Renal cortical epithelial cell (primary cell): Measurements from ENCODE around the gene ARHGEF6. TPM values are rescaled to one million over a fixed set of nuclear protein-coding genes. Genes with fewer than 3 reads are reported as not detected.
"Not testable (repeated sequence)": the region's sequence is repeated elsewhere in the genome, so short reads cannot be mapped to it uniquely, and the experiment has no call there.

Experiments used
- DNase-seq: peaks from one replicate; pipeline ENCODE4 v3.0.0-alpha.2; 2011; ENCODE audit warnings: low read depth
- total RNA-seq: library from RNA; depleted of rRNA; stranded (reverse); fragments of >200 nt; gene quantifications from 2 replicates; pipeline ENCODE4 v1.2.3, GENCODE V29; 2014

ARHGEF6 gene
- total RNA-seq, 1 donor from 2014 or later: 6.9 TPM

DNA sequence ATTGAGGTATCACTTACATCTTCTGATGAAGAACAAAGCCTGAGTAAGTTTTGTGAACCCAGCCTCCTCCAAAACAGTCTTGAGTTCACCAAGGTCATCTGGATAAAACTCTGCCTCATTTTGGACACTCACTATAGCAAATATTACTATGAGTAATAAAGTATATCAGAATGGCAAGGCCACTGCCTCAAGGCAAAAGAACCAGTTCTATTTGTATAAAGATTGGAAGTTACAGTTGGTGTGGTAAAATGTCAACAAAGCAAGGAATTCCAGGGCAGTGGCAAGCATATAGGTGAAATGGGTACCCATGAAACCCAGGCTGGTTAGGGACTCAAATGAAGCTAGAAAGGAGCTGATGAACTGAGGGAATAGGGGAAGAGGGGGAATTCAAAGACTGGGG, 2.4 kb upstream of the ARHGEF6 start:
- DNase-seq: no peak

DNA sequence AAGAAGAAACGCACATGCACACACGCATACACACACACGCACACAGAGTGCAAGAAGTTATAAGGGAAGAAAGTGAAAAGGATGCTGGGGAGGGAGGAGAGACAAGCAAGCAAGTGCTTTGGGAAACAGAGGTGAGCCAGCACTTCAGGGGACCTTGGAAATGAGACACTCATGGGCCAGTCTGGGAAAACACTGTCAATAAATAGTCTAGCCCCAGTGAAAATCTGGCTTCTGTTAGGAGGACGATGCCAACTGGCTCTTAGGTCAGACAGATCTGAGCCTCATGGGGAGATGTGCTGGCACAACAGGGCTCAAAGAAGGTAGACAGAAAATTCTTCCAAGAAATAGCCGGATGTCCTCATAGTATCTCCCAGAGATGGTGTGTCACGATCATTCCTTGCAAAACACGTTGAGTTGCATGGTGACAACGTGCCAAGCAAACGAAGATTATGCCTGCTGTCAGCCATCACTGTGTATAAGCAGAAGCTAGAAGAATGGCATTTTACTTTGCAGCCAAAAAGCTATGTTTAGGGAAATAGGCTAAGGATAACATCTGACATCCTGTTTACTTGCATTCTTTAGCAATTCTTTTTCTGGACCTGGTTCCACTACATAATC, 557 bp upstream of the ARHGEF6 start:
- DNase-seq: no peak

DNA sequence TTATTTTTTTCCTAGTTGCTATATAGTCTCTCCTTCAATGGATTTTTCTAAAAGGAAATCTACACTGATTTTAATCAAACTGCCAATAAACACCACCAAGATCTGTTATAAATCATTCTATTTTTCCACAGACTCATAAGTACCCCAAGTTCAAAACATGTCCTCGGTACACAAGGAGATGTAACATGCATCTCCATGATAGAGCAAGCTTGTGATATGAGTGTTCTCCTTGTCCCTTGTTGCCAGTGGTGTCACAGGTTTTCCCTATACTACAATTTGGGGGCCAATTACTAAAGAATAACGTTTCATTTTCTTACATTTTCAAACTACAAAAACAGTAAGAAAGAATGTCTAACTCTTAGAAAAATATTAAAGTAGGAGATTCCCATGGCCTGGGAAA, 491 bp downstream of the ARHGEF6 start:
- no peak for DNase-seq

DNA sequence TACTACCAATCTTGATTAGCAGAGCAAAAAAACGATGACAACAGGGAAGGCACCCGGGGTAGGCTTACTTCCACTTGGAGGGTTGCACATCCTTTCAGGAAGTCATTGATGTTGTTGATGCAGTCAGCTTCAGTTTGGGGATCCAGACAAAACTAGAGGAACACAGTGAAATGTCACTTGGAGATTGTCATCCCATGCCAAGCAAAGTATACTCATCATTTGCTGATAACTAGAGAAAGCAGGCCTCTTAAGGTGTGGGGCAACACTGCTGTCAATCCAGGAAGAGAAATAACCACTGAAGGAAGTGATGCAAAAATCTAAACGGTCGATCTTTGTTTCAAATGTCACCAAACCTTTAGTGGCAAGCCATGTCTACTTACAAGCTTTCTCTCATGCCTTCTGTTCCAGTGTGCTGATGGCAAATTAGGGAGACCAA, 1.4 kb downstream of the ARHGEF6 start:
- DNase-seq: no peak

DNA sequence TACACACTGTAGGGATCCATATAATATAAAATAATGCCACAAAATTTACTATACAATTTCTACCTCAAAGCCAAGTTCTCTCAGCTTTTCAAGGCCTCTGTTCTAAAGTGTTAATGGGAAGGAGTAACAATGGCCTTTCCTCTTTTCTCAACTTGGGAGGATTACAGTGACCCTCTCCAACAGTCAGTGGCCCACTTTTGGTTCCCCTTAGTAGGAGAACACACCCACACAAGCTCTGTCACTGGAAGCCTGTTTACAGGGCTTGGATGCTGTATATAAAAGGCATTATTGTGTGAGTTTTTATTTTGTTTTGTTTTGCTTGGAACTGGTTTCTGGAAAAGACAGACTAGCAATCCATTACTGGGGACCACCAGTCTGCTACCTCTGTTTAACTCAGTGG, 1.8 kb downstream of the ARHGEF6 start:
- no peak for DNase-seq

DNA sequence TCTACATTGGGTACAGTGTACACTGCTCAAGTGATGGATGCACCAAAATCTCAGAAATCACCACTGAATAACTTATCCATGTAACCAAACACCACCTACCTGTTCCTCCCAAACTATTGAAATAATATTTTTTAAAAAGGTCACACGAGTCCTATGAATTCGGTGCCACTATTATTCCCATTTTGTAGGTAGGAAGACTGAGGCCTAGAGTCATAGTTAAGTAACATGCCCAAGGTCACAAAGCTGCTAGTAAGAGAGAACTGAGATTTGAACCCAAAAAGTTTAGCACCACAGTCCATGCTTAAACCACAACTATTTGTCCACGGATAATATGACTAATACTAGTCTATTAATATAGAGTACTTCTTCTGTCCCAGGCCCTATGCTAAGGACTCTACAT, 2.7 kb downstream of the ARHGEF6 start:
- no peak for DNase-seq

DNA sequence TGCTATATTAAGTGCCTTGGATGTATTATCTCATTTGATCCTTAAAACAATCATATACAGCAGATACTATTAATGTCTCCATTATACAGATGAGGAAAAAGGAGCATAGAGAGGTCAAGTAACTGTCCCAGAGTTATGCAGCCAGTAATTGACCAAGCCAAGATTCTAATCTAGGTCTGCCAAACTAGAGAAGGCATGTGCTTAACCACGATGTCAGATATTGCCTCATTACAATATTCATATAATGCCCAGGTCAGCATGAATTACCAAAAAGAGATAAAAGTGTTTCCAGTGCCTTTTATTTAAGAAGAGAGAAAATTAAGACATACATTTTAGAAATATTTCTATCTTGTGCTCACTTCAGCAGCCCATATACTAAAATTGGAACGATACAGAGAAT, 7.1 kb downstream of the ARHGEF6 start:
- DNase-seq: no peak

DNA sequence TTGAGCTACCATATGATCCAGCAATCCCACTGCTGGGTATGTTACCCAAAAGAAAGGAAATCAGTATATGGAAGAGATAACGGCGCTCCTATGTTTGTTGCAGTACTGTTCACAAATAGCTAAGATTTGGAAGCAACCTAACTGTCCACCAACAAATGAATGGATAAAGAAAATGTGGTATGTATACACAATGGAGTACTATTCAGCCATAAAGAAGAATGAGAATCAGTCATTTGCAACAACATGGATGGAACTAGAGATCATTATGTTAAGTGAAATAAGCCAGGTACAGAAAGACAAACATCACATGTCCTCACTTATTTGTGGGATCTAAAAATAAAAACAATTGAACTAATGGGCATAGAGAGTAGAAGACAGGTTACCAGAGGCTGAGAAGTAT, 8.9 kb downstream of the ARHGEF6 start:
- not testable (repeated sequence) for DNase-seq

DNA sequence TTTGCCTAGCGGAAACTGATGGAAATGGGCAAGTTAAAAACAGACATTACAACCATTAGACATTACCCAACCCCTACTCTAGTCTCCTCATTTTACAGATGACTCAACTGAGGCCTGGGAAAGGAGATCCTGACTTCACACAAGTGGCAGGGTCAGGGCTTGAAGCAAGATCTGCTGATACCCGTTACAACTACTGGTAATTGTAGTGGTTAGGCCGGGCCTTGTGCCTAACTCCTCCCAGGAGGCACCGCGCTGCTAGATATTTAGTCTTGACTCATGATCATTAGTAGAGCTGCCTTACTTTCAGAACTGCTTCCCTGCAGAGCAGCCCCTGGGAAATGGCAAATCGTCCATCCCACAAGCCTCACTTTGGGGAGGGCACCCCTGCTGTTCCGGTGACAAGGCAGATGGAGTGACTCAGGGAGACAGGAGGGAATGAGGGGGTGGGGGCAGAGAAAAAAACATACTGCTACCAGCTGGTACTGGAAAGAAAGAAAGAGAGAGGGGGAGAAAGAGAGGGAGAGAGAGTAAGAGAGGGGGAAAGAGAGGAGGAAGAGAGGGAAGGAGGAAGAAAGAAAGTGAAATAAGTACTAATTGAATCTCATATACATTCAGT, 12.2 kb downstream of the ARHGEF6 start:
- DNase-seq: peak; percentile 42

DNA sequence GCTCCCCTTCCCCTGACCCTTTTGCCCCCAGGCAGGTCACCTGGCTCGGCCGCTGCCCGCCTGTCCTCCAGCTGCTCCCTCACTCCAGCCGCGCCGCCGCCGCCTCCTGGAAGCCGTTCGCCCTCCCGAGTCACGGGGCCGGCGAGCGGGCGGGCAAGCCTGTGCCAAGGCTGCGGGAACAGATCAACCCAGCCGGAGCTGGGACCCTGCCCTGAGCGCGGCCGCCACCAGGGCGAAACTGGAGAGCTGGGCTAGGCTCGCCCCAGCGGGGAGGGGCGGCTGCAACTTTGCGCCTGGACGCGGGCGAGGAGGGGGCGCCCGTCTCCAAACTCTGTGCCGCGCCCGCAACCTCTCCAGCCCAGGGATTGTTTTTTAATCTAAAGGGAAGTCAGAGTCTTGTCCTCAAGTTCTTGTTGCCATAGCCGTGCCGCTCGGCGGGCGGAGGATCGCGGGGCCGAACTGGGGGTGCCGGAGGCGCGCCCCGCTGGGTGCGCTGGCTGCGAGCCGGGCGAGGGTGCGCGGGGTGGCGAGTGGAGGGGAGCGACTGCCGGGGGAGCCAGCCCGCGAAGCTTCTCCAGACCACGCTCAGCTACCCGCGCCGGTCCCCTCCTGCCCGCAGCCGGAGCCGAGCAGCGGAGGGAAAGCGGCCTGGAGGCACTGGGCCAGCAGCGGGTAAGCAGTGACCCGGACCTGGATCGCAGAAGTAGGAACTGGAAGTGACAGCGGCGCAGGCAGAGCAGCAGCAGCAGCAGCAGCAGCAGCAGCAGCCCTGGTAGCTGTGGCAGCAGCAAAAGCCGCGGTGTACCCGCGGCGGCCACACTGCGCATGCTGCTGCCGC, 13.4 kb downstream of the ARHGEF6 start:
- DNase-seq: peak; percentile 19

DNA sequence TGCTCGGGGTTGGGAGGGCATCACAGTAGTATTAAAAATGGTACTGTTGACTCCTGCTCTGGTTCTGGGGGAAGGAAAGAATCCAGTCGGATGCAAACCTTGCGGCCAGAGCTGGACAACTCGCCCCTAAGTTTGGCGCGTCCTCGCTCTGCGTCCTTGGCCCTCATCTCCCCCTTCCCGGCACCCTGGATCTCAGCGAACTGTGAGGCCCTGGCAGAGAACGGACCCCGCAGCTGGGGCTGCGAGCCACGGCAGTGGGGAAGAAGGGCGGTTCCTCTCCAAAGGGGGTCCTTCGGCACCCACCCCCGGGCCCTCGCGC, 14.0 kb downstream of the ARHGEF6 start:
- no peak for DNase-seq

DNA sequence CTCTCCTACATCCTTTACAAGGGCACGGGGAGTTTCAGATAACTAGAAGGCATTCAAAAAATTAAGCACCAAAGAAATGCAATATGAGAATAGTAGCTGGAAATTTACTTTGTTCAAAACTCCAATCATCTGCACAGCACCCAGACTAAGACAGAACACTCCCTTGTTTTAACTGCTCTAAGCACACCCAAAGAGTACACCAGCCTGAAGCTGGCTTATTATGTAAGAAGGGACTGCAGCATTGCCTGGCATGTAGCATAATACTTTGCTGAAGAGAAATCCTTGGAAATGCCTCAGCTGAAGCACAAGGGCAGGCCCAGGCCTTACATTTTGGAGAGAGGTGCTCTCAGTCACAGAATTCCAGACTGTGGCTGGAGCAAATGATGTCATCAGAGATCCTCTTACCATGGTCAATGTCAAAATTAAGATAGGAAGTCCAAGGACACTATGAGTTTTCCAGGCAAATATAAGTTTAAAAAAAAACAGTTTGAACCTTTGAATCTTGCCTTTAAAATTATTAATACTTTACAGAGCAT, 14.8 kb downstream of the ARHGEF6 start:
- DNase-seq: no peak

DNA sequence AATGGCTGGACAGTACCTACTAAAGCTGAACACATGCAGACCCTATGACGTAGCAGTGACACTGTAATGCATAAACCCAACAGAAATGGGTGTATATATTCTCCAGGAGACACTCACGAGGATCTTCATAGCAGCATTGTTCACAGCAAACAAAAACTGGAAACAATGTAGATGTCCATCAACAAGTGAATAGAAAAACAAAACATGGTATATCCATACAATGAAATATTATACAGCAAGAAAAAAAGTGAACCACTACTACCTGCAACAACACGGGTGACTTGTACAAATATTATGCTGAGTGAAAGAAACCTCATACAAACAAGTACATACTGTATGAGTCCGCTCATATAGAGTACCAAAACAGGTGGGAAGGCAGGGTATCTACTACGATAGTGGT, 16.5 kb downstream of the ARHGEF6 start:
- no peak for DNase-seq

DNA sequence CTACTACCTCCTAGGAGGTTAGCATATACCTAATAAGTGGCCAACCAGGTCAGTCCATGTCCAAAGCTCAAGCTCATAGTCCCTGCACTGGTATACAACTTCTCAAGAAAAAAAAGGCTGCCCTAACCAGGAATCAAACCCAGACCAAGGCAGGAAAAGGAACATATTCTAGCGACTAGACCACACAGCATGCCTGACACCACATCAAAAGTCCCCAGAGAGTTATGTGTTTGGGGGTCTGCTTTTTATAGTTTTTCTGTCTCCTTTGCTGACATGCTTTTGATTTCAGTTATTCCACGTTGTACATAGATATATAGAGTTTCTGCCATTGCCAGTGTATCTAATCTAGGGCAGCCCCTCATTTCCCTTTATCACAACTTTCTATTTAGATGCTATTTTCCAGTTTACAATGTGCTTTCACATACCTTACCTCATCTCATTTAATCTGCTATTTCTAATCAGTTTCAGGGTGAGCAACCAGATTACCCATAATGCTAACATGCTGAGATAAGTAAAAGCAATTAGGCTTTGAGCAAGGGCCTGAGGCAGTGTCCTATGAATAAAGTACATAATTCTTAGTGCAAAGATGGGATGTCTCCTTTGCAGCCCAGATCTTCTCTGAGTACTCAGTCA, 17.8 kb downstream of the ARHGEF6 start:
- DNase-seq: no peak

DNA sequence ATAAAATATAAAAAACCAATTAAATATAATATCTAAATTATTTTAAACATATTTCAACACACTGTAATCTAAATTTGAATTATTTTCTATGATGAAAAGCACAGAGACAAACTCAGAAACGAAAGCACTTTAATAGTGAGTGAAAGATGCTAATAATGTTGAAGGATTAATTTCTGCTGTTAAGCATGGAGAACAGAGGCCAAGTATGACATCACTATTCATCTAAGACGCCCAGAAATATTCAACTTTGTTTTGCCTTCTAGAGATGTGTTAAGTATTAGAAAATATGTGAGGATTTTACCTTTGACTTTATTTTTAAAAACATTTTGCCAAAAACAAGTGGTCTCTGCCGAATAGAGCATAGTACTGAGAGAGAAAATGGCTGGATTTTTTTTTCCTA, 19.3 kb downstream of the ARHGEF6 start:
- DNase-seq: no peak

DNA sequence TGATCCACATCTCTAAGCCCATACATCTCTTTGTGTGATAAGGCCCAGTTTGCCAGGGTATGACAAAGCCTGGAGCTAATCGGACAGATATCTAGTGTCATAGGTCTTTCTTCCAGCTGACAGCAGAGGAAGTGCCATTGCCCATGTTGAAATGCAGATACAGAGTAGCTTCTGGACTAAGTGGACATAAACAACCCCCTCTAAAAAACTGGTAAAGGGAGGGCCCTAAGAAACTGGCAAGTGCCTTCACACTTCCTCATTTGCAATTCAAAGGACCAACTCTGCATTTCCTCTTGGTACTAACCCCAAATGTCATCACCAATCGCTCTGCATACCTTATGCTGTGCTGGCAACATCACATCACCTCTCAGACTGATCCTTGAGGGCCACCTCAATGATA, 20.8 kb downstream of the ARHGEF6 start:
- DNase-seq: no peak

DNA sequence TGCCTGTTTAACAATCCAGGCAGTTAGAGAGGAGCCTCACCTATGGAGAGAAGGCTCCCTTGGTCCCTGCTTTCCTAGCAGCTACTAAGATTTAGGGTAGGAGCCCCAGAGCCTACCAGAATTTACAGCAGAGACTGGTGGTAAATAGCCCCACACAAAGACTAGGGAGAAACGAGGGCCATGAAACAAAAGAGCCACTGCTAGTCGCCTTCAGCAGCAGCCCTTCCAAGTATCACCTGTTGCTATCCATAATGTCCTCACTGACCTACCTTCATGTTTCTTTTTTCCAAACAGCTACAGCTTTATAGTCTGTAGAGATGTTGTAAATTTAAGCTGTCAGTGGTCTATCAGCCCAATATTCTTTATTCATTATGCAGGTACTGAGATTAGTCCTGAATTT, 25.3 kb downstream of the ARHGEF6 start:
- no peak for DNase-seq

DNA sequence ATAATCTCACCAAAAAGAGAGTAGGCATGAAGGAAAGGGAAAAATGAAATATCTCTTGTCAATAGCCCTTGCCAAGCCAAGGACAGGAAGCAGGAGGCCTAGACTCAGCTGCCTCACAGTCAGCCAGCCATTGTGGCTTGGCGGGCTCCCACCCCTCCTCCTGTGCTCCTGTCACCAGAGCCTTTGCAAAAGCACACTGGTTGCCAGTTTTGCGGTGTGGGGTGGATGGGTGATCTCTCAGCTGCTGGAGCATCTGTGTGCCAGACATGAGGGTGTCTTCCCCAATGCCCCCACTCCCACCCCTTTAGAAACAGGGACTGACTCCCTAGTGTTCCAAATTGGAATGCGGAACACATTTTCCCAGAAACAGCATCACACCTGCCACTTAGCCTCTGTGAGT, 26.1 kb downstream of the ARHGEF6 start:
- no peak for DNase-seq

DNA sequence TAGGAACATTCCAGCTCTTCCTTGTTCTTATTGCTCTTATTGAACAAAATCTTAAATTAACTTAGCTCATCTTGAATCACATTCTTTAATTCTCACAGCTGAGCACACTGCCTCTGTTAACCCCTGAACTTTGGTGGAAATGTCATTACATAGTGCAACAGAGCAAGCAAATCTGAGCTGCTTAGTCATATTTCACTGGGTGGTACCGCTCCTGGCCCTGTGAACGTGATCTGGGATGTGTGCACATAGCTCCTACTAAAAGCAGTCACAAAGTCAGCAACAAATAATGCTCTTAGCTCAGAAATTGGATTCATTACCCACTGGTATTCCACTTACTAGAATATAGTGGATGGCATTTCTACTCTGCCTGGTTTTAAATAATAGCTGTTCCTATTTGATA, 27.9 kb downstream of the ARHGEF6 start:
- DNase-seq: peak; percentile 61

DNA sequence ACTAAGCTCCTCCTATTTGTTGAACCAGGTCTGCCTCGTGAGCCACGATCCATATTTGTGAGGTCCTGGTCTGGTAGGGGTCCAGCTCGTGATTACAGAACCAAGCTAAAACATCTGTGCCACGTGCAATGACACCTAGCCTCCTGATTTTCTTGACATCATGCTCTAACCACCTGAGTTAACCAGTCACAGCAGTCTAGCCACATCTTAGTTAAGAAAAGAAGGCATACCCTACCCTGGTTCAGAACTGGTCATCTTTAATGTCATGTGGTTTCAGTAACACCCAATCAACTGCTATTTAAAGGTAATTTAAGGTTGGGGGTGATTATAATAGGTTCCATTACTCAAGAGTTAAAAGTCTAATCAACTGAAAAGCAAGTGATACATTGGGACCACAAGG, 28.4 kb downstream of the ARHGEF6 start:
- no peak for DNase-seq

DNA sequence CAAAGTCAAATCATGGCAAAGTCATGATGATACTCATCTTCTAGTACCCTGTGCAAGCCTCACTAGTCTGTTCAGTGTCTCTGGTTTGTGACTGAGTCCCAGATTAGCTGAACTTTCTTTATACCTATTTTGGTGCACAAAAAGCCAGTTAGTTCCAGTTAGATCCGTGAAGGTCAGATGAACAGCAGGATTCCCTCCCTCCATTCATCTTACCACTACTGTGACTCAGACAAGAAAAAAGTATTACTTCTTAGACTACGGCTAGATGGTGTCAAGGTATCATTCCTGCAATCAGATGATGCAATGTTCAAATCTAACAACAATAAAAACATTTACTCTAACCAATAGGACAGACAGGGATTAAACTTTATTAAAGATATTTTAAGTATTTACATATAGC, 30.4 kb downstream of the ARHGEF6 start:
- DNase-seq: peak; percentile 45
